GM06990 (cell line): ENCODE data around the gene PFAS.

Experiments
- DNase-seq: peaks from one replicate; pipeline ENCODE4 v3.0.0-alpha.2; 2011; ENCODE audit not compliant: insufficient read length; ENCODE audit errors: extremely low read depth
- H3K27me3 ChIP-seq: replicated peaks from 2 replicates; pipeline ENCODE4 v1.6.0; 2011; ENCODE audit warnings: low read length; ENCODE audit not compliant: control insufficient read depth, insufficient read depth
- H3K36me3 ChIP-seq: 2 replicates; pipeline ENCODE4 v1.5.1; 2011; ENCODE audit warnings: low read length; ENCODE audit not compliant: control insufficient read depth, insufficient read depth
- H3K4me3 ChIP-seq: replicated peaks from 2 replicates; pipeline ENCODE4 v1.5.1; 2011; ENCODE audit warnings: low read depth, mild to moderate bottlenecking, control low read depth, low read length
- TF ChIP-seq, protein P1 (sequence below): IDR thresholded peaks from 2 replicates; pipeline ENCODE4 v1.5.1; 2011; ENCODE audit warnings: low read length, control low read depth, mild to moderate bottlenecking, inconsistent platforms; ENCODE audit not compliant: insufficient read depth, poor library complexity, severe bottlenecking

PFAS gene

GRCh38 chr17:8254881-8255280, 5.8 kb downstream of the PFAS start:
- H3K27me3 ChIP-seq = no peaks in the 10 kb centered on the region
- H3K4me3 ChIP-seq = no peak overlapping the region
- TF ChIP-seq, protein P1, sequence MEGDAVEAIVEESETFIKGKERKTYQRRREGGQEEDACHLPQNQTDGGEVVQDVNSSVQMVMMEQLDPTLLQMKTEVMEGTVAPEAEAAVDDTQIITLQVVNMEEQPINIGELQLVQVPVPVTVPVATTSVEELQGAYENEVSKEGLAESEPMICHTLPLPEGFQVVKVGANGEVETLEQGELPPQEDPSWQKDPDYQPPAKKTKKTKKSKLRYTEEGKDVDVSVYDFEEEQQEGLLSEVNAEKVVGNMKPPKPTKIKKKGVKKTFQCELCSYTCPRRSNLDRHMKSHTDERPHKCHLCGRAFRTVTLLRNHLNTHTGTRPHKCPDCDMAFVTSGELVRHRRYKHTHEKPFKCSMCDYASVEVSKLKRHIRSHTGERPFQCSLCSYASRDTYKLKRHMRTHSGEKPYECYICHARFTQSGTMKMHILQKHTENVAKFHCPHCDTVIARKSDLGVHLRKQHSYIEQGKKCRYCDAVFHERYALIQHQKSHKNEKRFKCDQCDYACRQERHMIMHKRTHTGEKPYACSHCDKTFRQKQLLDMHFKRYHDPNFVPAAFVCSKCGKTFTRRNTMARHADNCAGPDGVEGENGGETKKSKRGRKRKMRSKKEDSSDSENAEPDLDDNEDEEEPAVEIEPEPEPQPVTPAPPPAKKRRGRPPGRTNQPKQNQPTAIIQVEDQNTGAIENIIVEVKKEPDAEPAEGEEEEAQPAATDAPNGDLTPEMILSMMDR = no peak
- H3K36me3 ChIP-seq = peaks cover 25% of the 10 kb centered on the region
- DNase-seq = no peak

- TF ChIP-seq, protein P1 = no peak
- peaks cover 25% of the 10 kb centered on the region for H3K36me3 ChIP-seq
These were observed 6.4 kb downstream of the PFAS start for GRCh38 chr17:8255499-8255898.

GRCh38 chr17:8256291-8256690, 7.2 kb downstream of the PFAS start:
- H3K27me3 ChIP-seq = no peaks in the 10 kb centered on the region
- no peak overlapping the region for H3K4me3 ChIP-seq
- no peak for DNase-seq
- TF ChIP-seq, protein P1 = no peak
- H3K36me3 ChIP-seq = peaks cover 25% of the 10 kb centered on the region

More at GRCh38 chr17:8255499-8255898, 6.4 kb downstream of the PFAS start:
- Histone ChIP-seq H3K27me3 (no peaks in the 10 kb centered on the region), H3K4me3 (no peak overlapping the region)
- DNase-seq = no peak

DNA sequence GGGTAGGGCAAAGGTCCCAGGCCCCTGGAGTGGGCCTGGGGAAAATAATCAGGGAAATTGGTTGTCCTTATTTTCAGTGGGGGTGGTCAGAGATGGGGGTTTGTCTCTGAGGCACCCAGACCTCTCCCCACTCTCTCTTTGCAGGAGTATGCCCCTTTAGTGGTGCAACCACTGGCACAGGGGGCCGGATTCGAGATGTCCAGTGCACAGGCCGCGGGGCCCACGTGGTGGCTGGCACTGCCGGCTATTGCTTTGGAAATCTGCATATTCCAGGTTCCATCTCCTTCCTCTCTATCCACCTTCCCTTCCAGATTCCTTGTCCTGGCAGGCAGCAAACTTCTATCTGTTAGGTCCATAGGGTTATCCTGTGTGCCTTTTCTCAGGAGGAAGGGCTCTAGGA, 7.6 kb downstream of the PFAS start:
- no peak for DNase-seq
- TF ChIP-seq, protein P1 = no peak
- no peak overlapping the region for H3K4me3 ChIP-seq
- H3K36me3 ChIP-seq = peaks cover 28% of the 10 kb centered on the region
- H3K27me3 ChIP-seq = no peaks in the 10 kb centered on the region

DNA sequence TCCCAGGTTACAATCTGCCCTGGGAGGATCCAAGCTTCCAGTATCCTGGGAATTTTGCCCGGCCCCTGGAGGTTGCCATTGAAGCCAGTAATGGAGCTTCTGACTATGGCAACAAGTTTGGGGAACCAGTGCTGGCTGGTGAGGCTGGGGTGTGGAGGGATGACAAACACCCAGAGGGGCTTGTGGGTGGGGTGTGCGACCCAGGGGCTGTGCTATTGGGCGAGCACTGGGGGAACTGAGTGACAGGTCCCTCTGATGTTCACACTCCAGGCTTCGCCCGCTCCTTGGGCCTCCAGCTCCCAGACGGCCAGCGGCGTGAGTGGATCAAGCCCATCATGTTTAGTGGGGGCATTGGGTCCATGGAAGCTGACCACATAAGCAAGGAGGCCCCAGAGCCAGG, 8.7 kb downstream of the PFAS start:
- no peak overlapping the region for H3K4me3 ChIP-seq
- no peaks in the 10 kb centered on the region for H3K27me3 ChIP-seq
- DNase-seq = no peak
- TF ChIP-seq, protein P1 = no peak
- peaks cover 31% of the 10 kb centered on the region for H3K36me3 ChIP-seq

- DNase-seq = no peak
- H3K4me3 ChIP-seq = no peak overlapping the region
- H3K27me3 ChIP-seq = no peaks in the 10 kb centered on the region
- peaks cover 45% of the 10 kb centered on the region for H3K36me3 ChIP-seq
- TF ChIP-seq, protein P1 = no peak
These were observed 15.2 kb downstream of the PFAS start for GRCh38 chr17:8264320-8264719.
